Kidney (tissue), 14 donors: ENCODE results near the gene INTS1. TPM values are rescaled to one million over a fixed set of nuclear protein-coding genes. Genes with fewer than 3 reads are reported as not detected.

Experiments
- DNase-seq, 5 donors: peaks; one replicate each; pipeline ENCODE4 v3.0.0-alpha.2; 2013 to 2020
- FAIRE-seq: peaks from 2 replicates; lab custom pipeline; 2012; peaks lifted over from hg19 to GRCh38; lab: Jason Lieb, UNC
- H3K27ac ChIP-seq, 2 donors: one replicate each; pipeline ENCODE4 v1.7.0; 2013; ENCODE audit warnings: low read depth in 2 of 2, low read length in 2 of 2, inconsistent platforms in 1 of 2
- H3K27me3 ChIP-seq: one replicate; pipeline ENCODE4 v1.7.1; 2013; ENCODE audit warnings: low read length, inconsistent platforms; ENCODE audit not compliant: control insufficient read depth, insufficient read depth
- H3K36me3 ChIP-seq, 3 donors: one replicate each; pipeline versions ENCODE4 v1.7.0 to v1.7.1; 2013; ENCODE audit warnings: low read length in 3 of 3, control low read depth in 1 of 3, inconsistent platforms in 1 of 3; ENCODE audit not compliant: insufficient read depth in 3 of 3, control insufficient read depth in 2 of 3
- H3K4me1 ChIP-seq, 3 donors: one replicate each; pipeline versions ENCODE4 v1.7.0 to v1.7.1; 2013; ENCODE audit warnings: low read length in 3 of 3, inconsistent platforms in 1 of 3, low read depth in 1 of 3; ENCODE audit not compliant: control insufficient read depth in 2 of 3, insufficient read depth in 2 of 3
- H3K4me3 ChIP-seq, 3 donors: one replicate each; pipeline versions ENCODE4 v1.7.0 to v1.8.1; 2013; ENCODE audit warnings: low read length in 3 of 3, control low read depth in 1 of 3, inconsistent platforms in 1 of 3
- H3K9ac ChIP-seq, 3 donors: one replicate each; pipeline versions ENCODE4 v1.7.0 to v1.7.1; 2013; ENCODE audit warnings: low read length in 3 of 3, control low read depth in 1 of 3, inconsistent platforms in 1 of 3
- H3K9me3 ChIP-seq, 3 donors: one replicate each; pipeline versions ENCODE4 v1.7.0 to v1.7.1; 2013; ENCODE audit warnings: low read length in 3 of 3, control low read depth in 1 of 3, inconsistent platforms in 1 of 3; ENCODE audit not compliant: control insufficient read depth in 2 of 3, insufficient read depth in 1 of 3
- intact Hi-C: fragments of 100-400 bp; cut with DNase I; formaldehyde crosslinking; loops from one replicate; pipeline ENCODE4 v1.11.1; 2022
- polyA plus RNA-seq: library from polyadenylated mRNA; stranded (reverse); fragments of 350-450 nt; fragmentation: Illumina TruSeq; extraction: RNeasy Lipid Tissue Mini Kit (QIAGEN cat#74804); gene quantifications from one replicate; pipeline ENCODE4 v1.2.3, GENCODE V29; 2014; ENCODE audit warnings: low read depth, low replicate concordance; ENCODE audit not compliant: insufficient read depth
- total RNA-seq: library from RNA; stranded (reverse); fragmentation: NEBNext Ultra II Directional; extraction: Animal tissue kit (Norgen Biotek cat#: 25700); gene quantifications from one replicate; pipeline ENCODE4 v1.2.1, GENCODE V29; 2021
- TF ChIP-seq, protein P1 (sequence below): IDR thresholded peaks from 3 replicates; pipeline ENCODE4 v1.5.1; 2012; ENCODE audit warnings: mild to moderate bottlenecking, moderate library complexity, borderline replicate concordance; ENCODE audit not compliant: insufficient read depth; ENCODE audit errors: extremely low read depth
- donor health status: control.
- donor health status: control.
- donor health status: control.
- donor health status: control.
- donor health status: control.
- donor health status: DM: yes; HTN: yes; CAD: no.
- donor health status: Normal renal cell carcinoma (clear cell type).

The INTS1 gene
- total and polyA plus RNA-seq, 2 donors from 2014 or later: 62.8 to 91.3 TPM

DNA sequence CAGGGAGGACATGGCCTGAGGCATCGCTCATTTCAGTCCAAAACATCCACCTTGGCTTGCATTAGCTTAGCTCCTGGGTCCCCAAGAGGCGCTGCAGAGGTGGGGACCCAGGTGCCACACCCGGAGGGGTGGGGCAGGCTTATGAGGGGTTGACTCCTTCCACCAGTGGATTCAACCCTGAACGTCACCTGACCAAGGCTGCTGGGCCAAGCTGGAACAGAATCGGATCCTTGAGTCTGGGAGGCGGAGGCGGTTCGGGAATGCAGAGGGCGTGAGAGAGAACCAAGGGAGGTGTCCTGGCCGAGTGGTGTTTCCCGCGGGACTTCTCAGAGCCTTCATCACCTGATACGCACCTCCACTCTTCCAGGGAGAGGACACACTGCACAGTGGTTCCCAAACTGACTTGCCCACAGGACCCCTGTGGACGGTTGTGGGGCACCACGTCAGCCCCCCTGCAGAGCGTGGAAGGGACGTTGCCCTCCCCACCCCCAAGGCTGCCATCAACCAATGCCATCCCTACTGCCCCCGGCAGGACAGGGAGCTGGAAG is 40.4 kb downstream of the INTS1 start:
- DNase-seq (peak in 1 of 5 donors; percentile 19), FAIRE-seq (no peak)
- intact Hi-C loops: no loop called here
- H3K27ac ChIP-seq: no peak overlapping the region
- no peaks in the 10 kb centered on the region for H3K36me3 ChIP-seq
- H3K27me3 ChIP-seq: no peaks in the 10 kb centered on the region
- TF ChIP-seq, protein P1, sequence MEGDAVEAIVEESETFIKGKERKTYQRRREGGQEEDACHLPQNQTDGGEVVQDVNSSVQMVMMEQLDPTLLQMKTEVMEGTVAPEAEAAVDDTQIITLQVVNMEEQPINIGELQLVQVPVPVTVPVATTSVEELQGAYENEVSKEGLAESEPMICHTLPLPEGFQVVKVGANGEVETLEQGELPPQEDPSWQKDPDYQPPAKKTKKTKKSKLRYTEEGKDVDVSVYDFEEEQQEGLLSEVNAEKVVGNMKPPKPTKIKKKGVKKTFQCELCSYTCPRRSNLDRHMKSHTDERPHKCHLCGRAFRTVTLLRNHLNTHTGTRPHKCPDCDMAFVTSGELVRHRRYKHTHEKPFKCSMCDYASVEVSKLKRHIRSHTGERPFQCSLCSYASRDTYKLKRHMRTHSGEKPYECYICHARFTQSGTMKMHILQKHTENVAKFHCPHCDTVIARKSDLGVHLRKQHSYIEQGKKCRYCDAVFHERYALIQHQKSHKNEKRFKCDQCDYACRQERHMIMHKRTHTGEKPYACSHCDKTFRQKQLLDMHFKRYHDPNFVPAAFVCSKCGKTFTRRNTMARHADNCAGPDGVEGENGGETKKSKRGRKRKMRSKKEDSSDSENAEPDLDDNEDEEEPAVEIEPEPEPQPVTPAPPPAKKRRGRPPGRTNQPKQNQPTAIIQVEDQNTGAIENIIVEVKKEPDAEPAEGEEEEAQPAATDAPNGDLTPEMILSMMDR: no peak
- no peak overlapping the region for H3K9ac ChIP-seq
- no peaks in the 10 kb centered on the region for H3K9me3 ChIP-seq
- peaks cover 0 to 24% (median 7%) of the 10 kb centered on the region in 3 donors for H3K4me1 ChIP-seq
- no peak overlapping the region for H3K4me3 ChIP-seq

DNA sequence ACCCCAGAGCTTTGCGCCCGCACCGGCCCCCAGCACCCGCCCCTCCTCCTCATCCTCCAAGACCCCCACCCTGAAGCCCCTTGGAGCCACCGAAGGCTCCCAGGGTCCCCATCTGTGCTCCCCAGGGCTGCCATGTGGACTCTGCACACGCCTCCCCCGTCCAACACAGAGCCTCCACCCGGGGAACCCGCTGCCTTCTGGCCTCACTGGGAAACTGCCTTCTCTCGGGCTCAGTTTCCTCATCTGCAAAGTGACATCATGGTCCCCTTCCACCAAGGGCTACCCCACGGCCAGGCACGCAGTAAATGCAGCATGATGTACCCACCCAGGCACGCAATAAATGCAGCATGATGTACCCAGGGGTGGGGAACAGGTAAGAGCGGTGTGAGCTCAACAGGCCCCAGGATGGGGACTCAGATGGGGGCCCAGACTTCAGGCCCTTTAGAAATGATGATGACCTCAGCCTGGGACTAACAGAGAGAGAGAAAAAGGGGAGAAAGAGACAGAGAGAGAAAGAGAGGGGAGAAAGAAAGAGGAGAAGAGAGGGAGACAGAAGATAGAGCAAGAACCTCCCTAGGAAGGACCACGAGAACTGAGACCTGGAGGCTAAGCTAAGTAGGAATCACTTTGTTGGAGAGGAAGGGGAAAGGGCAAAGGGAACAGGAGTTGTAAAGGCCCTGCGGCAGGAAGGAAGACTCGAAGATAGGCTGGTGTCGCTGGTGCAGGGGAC is 42.4 kb downstream of the INTS1 start:
- Histone ChIP-seq H3K4me1 (peaks cover 0 to 36% (median 11%) of the 10 kb centered on the region in 3 donors), H3K27me3 (no peaks in the 10 kb centered on the region), H3K27ac (peak overlapping the region in 1 of 2 donors; percentile 45), H3K9ac (no peak overlapping the region), H3K4me3 (no peak overlapping the region), H3K9me3 (no peaks in the 10 kb centered on the region), H3K36me3 (no peaks in the 10 kb centered on the region)
- TF ChIP-seq, protein P1: no peak
- no peak for DNase-seq
- intact Hi-C loops: no loop called here
- no peak for FAIRE-seq

DNA sequence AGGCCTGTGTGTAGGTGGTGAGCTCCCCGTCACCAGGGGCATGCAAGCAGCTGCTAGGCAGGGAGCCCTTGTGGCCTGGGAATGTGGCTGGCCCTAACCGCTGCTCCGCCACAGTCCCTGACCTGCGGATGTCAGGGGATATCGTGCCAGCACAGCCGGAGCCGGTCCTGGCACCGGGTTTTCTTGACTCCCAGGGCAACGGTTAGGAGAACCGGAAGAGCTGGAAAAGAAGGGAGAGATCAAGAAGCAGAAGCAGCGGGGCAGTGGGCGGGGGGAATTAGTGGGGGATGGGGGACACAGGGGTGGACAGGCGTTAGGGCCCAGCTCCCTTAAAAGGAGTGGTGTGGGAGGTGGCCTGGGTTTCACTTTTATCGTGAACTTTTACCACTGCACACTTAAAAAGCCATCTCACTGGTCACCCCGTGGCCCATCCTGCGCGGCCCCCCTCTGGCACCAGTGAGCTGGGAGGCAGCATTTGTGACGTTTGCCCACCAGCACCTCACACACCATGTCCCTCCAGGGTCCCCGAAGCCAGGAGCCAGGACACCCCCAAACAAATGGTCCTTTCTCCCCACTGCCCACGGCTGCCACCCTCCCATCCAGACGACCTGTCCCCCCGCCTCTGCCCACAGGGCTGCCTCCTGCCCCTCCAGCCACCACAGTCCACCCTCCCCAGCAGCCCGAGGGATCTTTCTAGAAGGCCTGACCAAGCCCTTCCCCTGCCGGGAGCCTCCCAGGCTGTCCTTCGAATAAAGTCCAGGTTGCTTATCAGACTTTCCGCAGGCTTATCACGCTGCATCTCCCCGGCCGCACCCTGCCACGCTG is 43.2 kb downstream of the INTS1 start:
- intact Hi-C loops: no loop called here
- Histone ChIP-seq H3K27me3 (no peaks in the 10 kb centered on the region), H3K4me3 (peak overlapping the region in 2 of 3 donors; percentile 52 to 59), H3K4me1 (peaks cover 0 to 36% (median 11%) of the 10 kb centered on the region in 3 donors), H3K9ac (peak overlapping the region in 1 of 3 donors; percentile 37), H3K36me3 (no peaks in the 10 kb centered on the region), H3K27ac (peak overlapping the region; percentile 32 to 78), H3K9me3 (no peaks in the 10 kb centered on the region)
- FAIRE-seq (no peak), DNase-seq (peak in 3 of 5 donors; percentile 63 to 89 (median 75))
- TF ChIP-seq, protein P1: no peak
